GM21529 (cell line): ENCODE data around the gene TPST2.
A peak's percentile ranks its signal among the peaks of the same experiment; 100 is the strongest.
"Not testable (repeated sequence)": the region's sequence is repeated elsewhere in the genome, so short reads cannot be mapped to it uniquely, and the experiment has no call there.

Experiments
- ATAC-seq: cut with Tn5 transposase; IDR thresholded peaks from one replicate; pipeline ENCODE4 v1.9.1; 2021; ENCODE audit not compliant: unreplicated experiment

TPST2 gene

DNA sequence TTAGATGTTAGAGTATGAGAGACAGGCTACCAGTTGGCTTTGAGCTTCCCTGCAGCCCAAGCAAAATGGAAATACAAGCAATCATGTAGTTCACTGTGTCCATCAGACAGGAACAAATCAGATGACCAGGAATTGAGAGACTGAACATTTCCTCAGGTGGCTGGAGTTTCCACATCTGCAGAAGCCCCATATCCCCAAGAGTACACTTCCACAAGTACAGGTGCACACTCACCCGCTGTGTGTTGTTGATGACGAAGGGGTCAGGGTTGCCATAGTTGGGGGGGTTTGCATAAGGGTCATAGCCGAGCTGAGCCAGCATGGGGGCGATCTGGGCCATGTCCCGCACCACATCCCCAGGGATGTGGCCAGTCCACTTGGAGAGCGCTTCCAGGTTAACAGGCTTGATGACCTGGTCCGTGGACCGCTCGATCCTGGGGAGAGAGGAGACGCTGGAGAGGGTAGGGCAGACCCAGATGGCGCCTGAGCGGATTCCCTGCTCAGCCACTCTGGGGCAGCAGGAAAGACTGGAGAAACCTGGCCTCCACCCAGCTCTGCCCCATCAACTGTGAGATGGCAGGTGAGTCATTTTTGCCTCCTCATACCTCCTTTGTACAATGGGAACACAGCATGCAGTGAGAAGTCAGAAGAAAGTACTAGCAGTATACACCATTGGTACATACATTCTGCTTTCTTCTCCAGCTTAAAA lies 53.7 kb downstream of the TPST2 start:
- no peak for ATAC-seq

GRCh38 chr22:26535603-26535908 lies 54.4 kb downstream of the TPST2 start:
- no peak for ATAC-seq

DNA sequence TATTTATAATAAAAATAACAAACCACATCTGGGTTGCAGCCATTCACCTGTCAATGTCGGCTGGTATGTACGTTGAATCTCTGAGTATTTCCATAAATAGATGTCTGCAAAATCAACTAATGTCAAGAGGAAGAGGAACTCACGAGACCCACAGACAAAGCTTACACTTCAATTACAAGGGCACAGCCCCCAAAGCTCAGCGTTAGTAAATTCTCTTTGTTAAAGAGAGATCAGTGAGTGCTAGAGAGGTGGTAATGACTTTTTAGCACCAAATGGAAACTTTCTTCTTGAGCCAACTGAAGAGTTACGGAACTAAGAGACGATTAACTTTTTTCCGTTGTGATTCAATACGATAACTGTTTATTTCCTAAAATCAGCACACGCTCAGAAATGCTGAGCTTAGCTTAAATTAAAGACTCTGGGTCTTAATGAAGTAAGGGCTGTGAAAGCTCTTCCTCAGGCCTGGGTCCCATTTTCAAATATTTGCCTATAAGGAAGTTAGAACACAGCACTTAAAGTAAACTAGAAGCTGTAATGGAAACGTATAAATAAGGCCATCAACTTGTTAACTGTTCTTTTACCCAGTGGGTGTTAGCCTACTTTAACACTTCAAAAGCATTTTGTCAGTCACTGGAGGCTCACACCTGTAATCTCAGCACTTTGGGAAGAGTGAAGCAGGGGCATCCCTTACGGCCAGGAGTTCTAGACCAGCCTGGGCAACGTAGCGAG lies 54.9 kb downstream of the TPST2 start:
- ATAC-seq, result no peak

- no peak for ATAC-seq
Measured at GRCh38 chr22:26534171-26534855, 55.6 kb downstream of the TPST2 start.

GRCh38 chr22:26529345-26529744 lies 60.6 kb downstream of the TPST2 start:
- no peak for ATAC-seq

DNA sequence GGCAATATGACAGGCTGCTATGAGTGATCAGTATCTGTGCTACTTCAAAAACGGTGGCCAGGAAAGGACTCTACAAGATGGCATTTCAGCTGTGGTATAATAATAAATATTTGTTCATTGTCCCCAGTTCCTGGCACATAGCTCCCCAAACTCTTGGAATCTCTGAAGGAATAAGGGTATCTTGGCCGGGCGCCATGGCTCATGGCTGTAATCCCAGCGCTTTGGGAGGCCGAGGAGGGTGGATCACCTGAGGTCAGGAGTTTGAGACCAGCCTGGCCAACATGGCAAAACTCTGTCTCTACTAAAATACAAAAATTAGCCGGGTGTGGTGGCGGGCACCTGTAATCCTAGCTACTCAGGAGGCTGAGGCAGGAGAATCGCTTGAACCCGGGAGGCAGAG lies 61.4 kb downstream of the TPST2 start:
- ATAC-seq, result not testable (repeated sequence)

GRCh38 chr22:26527574-26528465 lies 62.1 kb downstream of the TPST2 start:
- ATAC-seq, result no peak

DNA sequence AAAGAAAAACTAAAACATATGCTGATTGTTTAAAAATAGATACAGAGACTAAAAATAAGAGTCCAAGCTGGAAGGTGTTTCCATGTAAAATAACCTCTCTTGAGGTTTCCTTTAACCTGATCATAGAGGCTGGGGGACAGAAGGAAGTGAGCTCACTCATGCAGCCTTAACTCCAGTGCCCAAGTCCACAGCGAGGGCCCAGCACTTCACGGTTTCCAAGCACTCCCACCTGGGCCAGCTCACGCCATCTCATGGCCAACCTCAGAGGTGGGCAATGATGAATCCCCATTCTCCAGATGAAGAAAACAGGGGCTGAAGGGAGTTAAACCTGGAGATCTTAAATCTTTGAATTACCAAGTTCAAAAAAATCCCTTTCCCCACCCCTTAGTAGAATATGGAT lies 62.8 kb downstream of the TPST2 start:
- no peak for ATAC-seq

GRCh38 chr22:26525946-26526564 lies 63.9 kb downstream of the TPST2 start:
- ATAC-seq, result no peak

GRCh38 chr22:26524870-26525269 lies 65.1 kb downstream of the TPST2 start:
- ATAC-seq, result no peak

- ATAC-seq, result no peak
Measured at GRCh38 chr22:26522592-26522991, 67.3 kb downstream of the TPST2 start.

DNA sequence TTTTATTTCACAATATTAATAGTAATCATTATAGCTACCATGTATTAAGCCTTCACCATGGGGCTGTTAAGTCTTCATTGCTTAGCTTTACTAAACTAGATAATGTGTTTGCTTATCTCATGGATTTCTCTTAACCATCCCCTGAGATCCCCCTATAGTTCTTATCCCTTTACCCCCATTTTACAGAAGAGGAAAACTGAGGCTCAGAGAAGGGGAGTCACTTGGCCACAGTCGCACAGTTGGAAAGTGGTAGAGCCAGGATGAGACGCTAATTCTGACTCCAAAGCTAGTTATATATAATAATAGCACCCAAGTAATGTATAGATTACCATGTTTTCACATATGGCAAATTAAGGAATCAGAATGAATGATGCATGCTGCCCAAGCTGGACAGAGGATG lies 67.9 kb downstream of the TPST2 start:
- ATAC-seq, result no peak

DNA sequence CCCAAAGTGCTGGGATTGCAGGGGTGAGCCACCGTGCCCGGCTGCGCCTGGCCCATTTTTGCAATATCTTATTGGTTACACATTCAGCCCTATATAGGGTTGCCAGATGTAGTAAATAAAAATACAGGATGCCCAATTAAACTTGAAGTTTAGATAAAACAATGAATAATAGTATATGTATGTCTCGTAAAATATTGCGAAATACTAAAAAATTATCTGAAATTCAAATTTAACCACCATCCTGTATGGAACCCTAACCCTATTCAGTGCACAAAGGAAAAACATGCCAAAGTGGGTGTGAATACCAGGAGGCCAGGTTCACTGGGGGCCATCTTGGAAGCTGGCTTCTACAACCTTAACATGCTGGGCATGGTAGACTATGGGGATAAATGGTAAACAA lies 72.5 kb downstream of the TPST2 start:
- no peak for ATAC-seq

GRCh38 chr22:26516503-26516902 lies 73.4 kb downstream of the TPST2 start:
- no peak for ATAC-seq

GRCh38 chr22:26515931-26516330 lies 74.0 kb downstream of the TPST2 start:
- no peak for ATAC-seq

DNA sequence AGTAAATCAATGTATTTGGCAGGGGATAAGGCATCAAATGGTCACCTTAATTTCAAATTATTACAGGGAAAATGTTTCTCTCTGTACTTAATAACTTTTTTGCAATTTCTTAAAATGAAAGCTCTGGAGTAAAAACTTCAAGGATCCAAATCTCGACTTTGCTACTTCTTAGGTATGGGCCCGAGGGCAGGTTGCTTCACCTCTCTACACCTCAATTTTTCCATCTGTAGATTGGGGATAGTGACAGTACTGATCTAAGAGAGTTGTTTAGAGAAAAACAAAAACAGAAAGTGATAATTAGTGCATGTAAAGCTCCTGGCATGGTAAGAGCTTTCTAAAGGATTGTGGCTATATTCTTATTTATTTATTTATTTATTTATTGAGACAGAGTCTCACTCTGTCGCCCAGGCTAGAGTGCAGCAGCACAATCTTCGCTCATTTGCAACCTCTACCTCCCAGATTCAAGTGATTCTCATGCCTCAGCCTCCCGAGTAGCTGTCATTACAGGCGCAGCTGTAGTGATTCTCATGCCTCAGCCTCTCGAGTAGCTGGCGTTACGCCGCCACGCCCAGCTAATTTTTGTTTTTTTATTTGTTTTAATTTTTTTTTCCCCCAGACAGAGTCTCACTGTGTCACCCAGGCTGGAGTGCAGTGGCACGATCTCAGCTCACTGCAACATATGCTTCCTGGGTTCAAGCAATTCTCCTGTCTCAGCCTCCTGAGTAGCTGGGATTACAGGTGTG lies 75.3 kb downstream of the TPST2 start:
- ATAC-seq, result no peak

GRCh38 chr22:26513838-26514237 lies 76.1 kb downstream of the TPST2 start:
- ATAC-seq, result no peak

GRCh38 chr22:26512149-26512793 lies 77.7 kb downstream of the TPST2 start, which contains the start of gene TFIP11:
TFIP11 (minus strand) TSS chr22:26512473; CDS start chr22:26510272, 2,201 bp downstream.
- peak; percentile 94 for ATAC-seq

GRCh38 chr22:26508148-26508547 lies 81.8 kb downstream of the TPST2 start:
- ATAC-seq, result no peak
